GM10266 (cell line): ENCODE data around the gene CCR6.

Experiments
- DNase-seq: peaks from one replicate; pipeline ENCODE4 v3.0.0; 2012; ENCODE audit errors: extremely low spot score
- CTCF ChIP-seq: IDR thresholded peaks from 2 replicates; pipeline ENCODE4 v1.5.1; 2012; ENCODE audit warnings: mild to moderate bottlenecking, low read depth; ENCODE audit not compliant: control insufficient read depth, insufficient read depth; ENCODE audit errors: missing control alignments

The CCR6 gene

GRCh38 chr6:167119670-167120582 lies 3.0 kb upstream of the CCR6 start:
- TF ChIP-seq CTCF = peak; percentile 41
- no peak for DNase-seq

- no peak for TF ChIP-seq CTCF
- no peak for DNase-seq
Observed at GRCh38 chr6:167120583-167120903, 2.4 kb upstream of the CCR6 start.

DNA sequence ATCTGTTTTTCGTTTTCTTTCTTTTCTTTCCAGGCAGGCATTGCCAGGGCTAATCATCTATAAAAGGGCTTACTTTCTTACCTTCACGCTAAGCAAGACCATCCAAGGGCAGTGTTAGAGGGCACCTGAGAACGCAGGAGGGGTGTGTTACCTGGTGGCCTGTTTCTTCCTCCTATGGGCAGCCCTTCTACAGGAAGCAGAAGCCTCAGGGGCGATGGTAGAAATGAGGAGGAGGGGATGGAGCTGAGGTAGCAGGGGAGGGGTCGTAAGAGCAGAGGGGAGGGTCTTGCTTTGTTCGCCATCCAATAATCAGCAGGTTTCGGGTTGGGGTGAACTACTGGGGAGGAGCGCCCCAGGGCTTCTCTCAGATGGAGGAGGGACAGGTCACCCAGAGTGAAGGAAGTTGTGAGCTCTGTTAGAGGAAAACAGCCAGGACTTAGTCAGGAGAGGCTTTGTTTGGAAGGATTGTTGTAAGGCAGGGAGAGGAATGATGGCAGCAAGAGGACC lies 1.5 kb upstream of the CCR6 start:
- no peak for DNase-seq
- TF ChIP-seq CTCF = no peak

GRCh38 chr6:167122041-167122826 lies 662 bp upstream of the CCR6 start:
- no peak for DNase-seq
- no peak for TF ChIP-seq CTCF

DNA sequence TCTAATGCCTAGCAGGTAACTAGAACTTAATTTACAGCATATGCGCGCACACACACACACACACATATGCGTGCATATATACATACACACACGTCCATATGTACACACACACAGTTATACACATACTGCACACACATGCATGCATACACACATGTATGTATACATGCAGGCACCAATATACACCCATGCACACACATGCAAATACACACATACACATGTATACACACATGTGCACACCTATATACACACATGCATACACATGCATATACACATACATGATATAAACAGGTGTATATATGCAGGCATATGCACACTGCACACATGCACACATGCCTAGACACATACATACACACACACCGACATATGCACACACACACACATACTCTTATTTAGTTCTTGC lies 1.9 kb downstream of the CCR6 start:
- TF ChIP-seq CTCF = no peak
- no peak for DNase-seq

DNA sequence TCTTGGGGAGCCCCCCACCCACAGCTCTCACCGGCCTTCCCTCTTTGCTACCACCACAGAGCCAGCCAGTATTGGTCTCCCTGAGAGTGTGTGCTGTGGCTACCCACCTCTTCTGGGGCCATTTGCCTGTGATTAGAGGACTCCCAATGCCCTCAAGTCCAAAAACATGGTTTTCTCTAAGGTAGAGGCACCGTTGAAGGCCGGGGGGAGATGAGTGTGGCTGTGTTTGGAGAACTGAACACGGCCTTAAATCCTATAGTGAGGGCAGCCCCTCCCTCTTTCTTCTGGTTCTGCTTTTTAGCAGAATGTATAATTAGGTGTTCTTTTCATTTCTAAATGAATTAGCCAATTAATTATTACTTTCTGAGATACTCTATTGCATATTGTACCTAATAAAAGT lies 2.5 kb downstream of the CCR6 start:
- no peak for TF ChIP-seq CTCF
- no peak for DNase-seq
